ENCODE results near the gene NANOS3.

- TF ChIP-seq YY1 (IDR thresholded peaks at IDR 0.05; ENCODE audit: borderline replicate concordance in 1 of 3, control insufficient read depth in 1 of 3, extremely low read depth in 1 of 3, insufficient read depth in 3 of 3, insufficient read length in 1 of 3, insufficient replicate concordance in 2 of 3, low read depth in 1 of 3, low read length in 2 of 3): no peak
- no peak for TF ChIP-seq ETV5 (CRISPR knock-in tag; IDR thresholded peaks at IDR 0.05; ENCODE audit: low read depth)
- no peak for TF ChIP-seq TGIF2 (CRISPR knock-in tag; IDR thresholded peaks at IDR 0.05)
- TF ChIP-seq ZNF584 (CRISPR knock-in tag; IDR thresholded peaks at IDR 0.05; ENCODE audit: low read depth): no peak
- TF ChIP-seq XRCC5 (IDR thresholded peaks at IDR 0.05; ENCODE audit: low read depth, low read length): no peak
- TF ChIP-seq, protein P1, sequence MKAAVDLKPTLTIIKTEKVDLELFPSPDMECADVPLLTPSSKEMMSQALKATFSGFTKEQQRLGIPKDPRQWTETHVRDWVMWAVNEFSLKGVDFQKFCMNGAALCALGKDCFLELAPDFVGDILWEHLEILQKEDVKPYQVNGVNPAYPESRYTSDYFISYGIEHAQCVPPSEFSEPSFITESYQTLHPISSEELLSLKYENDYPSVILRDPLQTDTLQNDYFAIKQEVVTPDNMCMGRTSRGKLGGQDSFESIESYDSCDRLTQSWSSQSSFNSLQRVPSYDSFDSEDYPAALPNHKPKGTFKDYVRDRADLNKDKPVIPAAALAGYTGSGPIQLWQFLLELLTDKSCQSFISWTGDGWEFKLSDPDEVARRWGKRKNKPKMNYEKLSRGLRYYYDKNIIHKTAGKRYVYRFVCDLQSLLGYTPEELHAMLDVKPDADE (conservative IDR thresholded peaks at IDR 0.05; ENCODE audit: control insufficient read depth, low read depth, low read length): no peak
- TF ChIP-seq GABPA (tag; conservative IDR thresholded peaks at IDR 0.05; ENCODE audit: low read depth): no peak
- TF ChIP-seq, protein P2, sequence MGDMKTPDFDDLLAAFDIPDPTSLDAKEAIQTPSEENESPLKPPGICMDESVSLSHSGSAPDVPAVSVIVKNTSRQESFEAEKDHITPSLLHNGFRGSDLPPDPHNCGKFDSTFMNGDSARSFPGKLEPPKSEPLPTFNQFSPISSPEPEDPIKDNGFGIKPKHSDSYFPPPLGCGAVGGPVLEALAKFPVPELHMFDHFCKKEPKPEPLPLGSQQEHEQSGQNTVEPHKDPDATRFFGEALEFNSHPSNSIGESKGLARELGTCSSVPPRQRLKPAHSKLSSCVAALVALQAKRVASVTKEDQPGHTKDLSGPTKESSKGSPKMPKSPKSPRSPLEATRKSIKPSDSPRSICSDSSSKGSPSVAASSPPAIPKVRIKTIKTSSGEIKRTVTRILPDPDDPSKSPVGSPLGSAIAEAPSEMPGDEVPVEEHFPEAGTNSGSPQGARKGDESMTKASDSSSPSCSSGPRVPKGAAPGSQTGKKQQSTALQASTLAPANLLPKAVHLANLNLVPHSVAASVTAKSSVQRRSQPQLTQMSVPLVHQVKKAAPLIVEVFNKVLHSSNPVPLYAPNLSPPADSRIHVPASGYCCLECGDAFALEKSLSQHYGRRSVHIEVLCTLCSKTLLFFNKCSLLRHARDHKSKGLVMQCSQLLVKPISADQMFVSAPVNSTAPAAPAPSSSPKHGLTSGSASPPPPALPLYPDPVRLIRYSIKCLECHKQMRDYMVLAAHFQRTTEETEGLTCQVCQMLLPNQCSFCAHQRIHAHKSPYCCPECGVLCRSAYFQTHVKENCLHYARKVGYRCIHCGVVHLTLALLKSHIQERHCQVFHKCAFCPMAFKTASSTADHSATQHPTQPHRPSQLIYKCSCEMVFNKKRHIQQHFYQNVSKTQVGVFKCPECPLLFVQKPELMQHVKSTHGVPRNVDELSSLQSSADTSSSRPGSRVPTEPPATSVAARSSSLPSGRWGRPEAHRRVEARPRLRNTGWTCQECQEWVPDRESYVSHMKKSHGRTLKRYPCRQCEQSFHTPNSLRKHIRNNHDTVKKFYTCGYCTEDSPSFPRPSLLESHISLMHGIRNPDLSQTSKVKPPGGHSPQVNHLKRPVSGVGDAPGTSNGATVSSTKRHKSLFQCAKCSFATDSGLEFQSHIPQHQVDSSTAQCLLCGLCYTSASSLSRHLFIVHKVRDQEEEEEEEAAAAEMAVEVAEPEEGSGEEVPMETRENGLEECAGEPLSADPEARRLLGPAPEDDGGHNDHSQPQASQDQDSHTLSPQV (IDR thresholded peaks at IDR 0.05): no peak
- no peak for TF ChIP-seq GATA2 (CRISPR knock-in tag; IDR thresholded peaks at IDR 0.05)
- TF ChIP-seq ZNF766 (CRISPR knock-in tag; conservative IDR thresholded peaks at IDR 0.05): no peak
- no peak for TF ChIP-seq NONO (IDR thresholded peaks at IDR 0.05; ENCODE audit: low read depth in 2 of 2, low read length in 1 of 2)
- TF ChIP-seq CTCF (IDR thresholded peaks at IDR 0.05 in 2 of 3, conservative IDR thresholded peaks at IDR 0.05 in 1 of 3; ENCODE audit: insufficient read depth in 2 of 3, low read depth in 1 of 3, low read length in 3 of 3): no peak
- TF ChIP-seq ZNF75A (CRISPR knock-in tag; IDR thresholded peaks at IDR 0.05): no peak
These were observed 6.1 kb upstream of the NANOS3 start for GRCh38 chr19:13870873-13871272.
